ENCODE data around the gene ATF7.
"Not testable (repeated sequence)": the region's sequence is repeated elsewhere in the genome, so short reads cannot be mapped to it uniquely, and the experiment has no call there.

Gene ATF7

DNA sequence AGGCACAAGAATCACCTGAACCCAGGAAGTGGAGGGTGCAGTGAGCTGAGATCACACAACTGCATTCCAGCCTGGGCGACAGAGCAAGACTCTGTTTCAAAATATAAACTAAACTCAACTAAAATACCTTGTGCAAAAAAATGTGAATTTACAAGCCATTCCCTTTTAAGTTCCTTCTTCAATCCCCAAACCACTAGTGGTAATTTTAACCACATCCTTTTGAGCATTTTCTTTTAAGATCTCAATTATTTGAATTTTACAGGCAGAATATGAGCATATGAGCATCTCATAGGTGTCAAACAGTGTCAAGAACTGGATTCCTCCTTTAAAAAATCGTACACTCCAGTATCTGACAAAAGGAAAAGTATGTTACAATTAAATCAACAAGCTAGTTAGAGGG is 61.9 kb downstream of the ATF7 start:
- DNase-seq = no peak

- DNase-seq = no peak
These were observed 62.6 kb downstream of the ATF7 start for GRCh38 chr12:53563452-53564028.

- no peak for DNase-seq
These were observed 64.6 kb downstream of the ATF7 start for GRCh38 chr12:53561590-53561953.

- no peak for DNase-seq
These were observed 65.1 kb downstream of the ATF7 start for GRCh38 chr12:53560912-53561589.

DNA sequence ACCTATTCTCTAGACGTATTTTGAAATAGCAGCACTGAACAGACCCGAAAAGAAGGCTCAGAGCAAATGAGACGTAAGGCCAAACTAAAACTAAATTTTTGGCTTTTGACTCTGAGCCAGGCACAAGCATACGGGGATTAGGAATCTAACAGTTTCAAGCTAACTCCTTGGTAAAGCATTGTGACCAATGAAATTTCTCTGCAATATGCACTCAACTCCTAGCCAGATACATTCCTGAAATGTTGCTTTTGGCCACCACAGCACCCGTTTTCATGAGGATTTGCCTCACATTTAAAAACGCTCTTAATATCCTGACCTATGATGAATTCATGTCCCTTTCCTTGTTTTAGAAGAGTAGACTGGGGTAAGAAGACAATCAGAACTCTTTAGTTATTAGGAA is 65.8 kb downstream of the ATF7 start:
- no peak for DNase-seq

DNA sequence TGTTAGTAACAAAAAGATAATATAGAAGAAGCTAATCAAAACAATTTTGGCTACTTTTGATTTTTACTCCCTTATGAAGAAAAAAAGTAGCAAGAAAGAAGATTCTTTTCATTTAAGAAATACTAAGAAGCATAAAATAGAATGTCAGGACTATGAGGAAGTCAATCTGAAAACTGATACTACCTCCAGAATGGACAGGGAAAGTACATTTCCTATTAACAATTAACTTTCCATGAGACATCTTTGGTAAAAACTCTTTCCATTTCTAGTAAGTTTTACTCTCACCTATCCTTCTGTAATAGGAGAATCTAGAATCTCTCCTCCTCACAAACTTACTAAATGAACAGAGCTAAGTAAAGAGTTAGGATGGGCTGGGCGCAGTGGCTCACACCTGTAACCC is 67.6 kb downstream of the ATF7 start:
- no peak for DNase-seq

GRCh38 chr12:53552361-53553327 is 73.5 kb downstream of the ATF7 start:
- DNase-seq = no peak

DNA sequence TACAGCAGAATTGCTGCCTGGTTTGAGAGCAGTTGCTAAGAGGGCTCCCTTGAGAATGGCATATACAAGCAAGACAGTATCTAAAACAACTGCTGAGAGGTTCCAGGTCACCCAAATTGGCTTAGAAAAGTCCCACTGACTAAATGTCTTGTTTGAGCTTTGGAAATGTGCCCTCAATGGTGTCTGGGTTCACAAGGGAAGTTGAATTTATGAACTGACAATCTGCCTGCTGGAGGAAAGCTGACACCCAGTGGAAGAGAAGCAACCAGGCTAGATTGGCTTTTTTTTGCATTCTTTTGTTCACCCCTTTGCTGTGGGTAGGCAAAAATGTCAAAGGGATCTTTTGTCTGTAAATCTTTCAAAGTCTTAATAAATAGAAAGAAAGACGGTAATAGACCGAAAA is 74.3 kb downstream of the ATF7 start:
- DNase-seq = no peak

GRCh38 chr12:53550595-53550994 is 75.6 kb downstream of the ATF7 start:
- DNase-seq = no peak

DNA sequence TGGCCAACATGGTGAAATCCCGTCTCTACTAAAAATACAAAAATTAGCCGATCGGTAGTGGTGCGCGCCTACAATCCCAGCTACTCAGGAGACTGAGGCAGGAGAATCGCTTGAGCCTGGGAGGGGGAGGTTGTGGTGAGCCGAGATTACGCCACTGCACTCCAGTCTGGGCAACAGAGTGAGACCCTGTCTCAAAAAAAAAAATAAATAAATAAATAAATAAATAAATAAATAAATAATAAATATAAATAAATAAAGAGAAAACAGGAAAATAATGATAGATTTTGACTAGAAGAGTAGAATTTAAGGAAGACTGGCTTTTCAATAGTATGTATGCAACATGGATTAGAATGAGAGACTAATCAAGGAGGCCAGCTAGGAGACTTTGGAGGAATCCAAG is 76.1 kb downstream of the ATF7 start:
- DNase-seq = not testable (repeated sequence)

DNA sequence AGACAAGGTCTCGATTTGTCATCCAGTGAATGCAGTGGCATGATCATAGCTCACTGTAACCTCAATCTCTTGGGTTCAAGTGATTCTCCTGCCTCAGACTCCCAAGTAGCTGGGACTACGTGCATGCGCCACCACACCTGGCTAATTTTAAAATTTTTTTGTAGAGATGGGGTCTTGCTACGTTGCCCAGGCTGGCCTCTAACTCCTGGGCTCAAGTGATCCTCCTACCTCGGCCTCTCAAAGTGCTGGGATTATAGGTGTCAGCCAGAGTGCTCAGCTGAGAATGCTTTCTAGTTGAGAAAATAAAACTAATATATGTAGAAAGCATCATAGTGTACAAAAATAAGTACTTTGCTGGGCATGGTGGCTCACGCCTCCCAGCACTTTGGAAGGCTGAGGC is 77.8 kb downstream of the ATF7 start:
- DNase-seq = not testable (repeated sequence)

GRCh38 chr12:53543539-53543938 is 82.6 kb downstream of the ATF7 start:
- DNase-seq = no peak

DNA sequence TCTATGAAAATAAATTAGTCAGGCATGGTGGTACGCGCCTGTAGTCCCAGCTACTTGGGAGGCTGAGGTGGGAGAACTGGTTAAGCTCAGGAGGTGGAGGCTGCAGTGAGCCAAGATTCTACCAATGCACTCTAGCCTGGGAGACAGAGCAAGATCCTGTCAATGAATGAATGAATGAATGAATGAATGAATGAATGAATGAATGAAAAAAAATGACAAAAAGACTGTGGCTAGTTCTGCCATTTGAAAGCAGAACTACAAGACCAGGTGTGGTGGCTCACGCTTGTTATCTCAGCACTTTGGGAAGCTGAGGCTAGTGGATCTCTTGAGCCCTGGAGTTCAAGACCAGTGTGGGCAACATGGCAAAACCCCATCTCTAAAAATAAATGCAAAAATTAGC is 86.7 kb downstream of the ATF7 start:
- DNase-seq = no peak

GRCh38 chr12:53538209-53538689 is 87.9 kb downstream of the ATF7 start:
- DNase-seq = no peak

- DNase-seq = no peak
These were observed 89.2 kb downstream of the ATF7 start for GRCh38 chr12:53536962-53537361.

DNA sequence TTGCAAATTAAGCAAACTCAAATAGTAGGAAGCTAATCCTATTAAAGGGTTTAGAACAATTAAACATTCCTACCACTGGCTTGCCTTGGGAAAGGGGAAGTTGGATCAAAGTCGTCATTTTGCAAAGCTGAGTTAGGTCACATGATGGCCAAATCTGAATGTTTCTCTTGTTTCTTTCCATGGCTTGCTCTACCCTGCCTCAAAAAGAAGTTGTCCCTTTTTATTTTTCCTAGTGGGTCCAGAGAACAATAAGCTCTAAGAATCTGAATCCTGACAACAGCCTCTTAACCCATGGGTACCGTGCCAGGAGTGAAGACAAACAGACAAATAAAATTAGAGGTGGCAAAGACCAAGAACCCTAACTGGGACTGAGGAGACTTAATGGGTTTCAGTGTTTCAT is 92.7 kb downstream of the ATF7 start:
- no peak for DNase-seq

- DNase-seq = no peak
These were observed 93.4 kb downstream of the ATF7 start for GRCh38 chr12:53532524-53533445.

DNA sequence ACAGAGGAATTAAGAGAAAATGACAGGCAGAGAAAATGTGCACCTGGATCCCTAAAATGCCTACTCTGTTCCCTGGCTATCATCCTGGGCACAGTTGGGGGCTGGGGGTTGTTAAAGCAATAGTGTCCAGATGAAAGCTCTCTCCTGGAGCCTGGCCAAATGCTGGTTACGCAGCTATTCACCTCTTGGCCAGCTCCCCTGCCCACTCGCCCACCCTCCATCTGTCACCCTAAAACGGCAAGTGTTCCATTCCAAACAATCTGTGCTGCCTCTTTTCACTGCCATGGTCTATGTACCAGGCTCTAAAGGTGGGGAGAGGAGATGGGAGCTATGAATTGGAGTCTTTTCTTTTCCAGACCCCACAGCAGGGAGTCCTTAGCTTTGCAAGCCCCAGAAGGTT is 94.2 kb downstream of the ATF7 start:
- DNase-seq = no peak

- no peak for DNase-seq
These were observed 95.3 kb downstream of the ATF7 start for GRCh38 chr12:53530920-53531319.

GRCh38 chr12:53530061-53530460 is 96.1 kb downstream of the ATF7 start:
- no peak for DNase-seq

- DNase-seq = no peak
These were observed 101.7 kb downstream of the ATF7 start for GRCh38 chr12:53524476-53524875.

GRCh38 chr12:53523131-53523530 is 103.1 kb downstream of the ATF7 start:
- no peak for DNase-seq

- DNase-seq = no peak
These were observed 107.8 kb downstream of the ATF7 start for GRCh38 chr12:53518381-53518780.
